GM12891 (cell line): Measurements from ENCODE around the gene MAMDC2.

Experiments
- PAX5 ChIP-seq: IDR thresholded peaks from 2 replicates; pipeline ENCODE4 v1.6.1; 2011; ENCODE audit warnings: low read length, moderate library complexity, mild to moderate bottlenecking; ENCODE audit not compliant: insufficient read depth, severe bottlenecking
- POLR2A ChIP-seq: IDR thresholded peaks from 2 replicates; pipeline ENCODE4 v1.6.1; 2011; ENCODE audit warnings: low read depth, low read length, control low read depth
- POLR2AphosphoS5 ChIP-seq: IDR thresholded peaks from 2 replicates; pipeline ENCODE4 v1.6.1; 2011; ENCODE audit warnings: low read depth, low read length, control low read depth
- POU2F2 ChIP-seq: IDR thresholded peaks from 2 replicates; pipeline ENCODE4 v1.6.1; 2011; ENCODE audit warnings: low read depth, mild to moderate bottlenecking, control low read depth, low read length, moderate library complexity
- SPI1 ChIP-seq: IDR thresholded peaks from 2 replicates; pipeline ENCODE4 v1.6.1; 2011; ENCODE audit warnings: low read depth, low read length, control low read depth
- TAF1 ChIP-seq: IDR thresholded peaks from 2 replicates; pipeline ENCODE4 v1.6.1; 2011; ENCODE audit warnings: low read depth, low read length, control low read depth

GRCh38 chr9:70123695-70124094, 80.0 kb downstream of the MAMDC2 start:
- TF ChIP-seq POU2F2, result no peak
- TF ChIP-seq POLR2A, result no peak
- no peak for TF ChIP-seq POLR2AphosphoS5
- no peak for TF ChIP-seq PAX5
- TF ChIP-seq TAF1, result no peak
- TF ChIP-seq SPI1, result no peak
